ENCODE results near the gene ACLY. TPM values are rescaled to one million over a fixed set of nuclear protein-coding genes. Genes with fewer than 3 reads are reported as not detected.

ACLY gene
- total and polyA plus RNA-seq, 2 of the 13 experiments (the other 11 are each of a cell fraction or from before 2014, with no cell fraction given) = 111 to 218 TPM

DNA sequence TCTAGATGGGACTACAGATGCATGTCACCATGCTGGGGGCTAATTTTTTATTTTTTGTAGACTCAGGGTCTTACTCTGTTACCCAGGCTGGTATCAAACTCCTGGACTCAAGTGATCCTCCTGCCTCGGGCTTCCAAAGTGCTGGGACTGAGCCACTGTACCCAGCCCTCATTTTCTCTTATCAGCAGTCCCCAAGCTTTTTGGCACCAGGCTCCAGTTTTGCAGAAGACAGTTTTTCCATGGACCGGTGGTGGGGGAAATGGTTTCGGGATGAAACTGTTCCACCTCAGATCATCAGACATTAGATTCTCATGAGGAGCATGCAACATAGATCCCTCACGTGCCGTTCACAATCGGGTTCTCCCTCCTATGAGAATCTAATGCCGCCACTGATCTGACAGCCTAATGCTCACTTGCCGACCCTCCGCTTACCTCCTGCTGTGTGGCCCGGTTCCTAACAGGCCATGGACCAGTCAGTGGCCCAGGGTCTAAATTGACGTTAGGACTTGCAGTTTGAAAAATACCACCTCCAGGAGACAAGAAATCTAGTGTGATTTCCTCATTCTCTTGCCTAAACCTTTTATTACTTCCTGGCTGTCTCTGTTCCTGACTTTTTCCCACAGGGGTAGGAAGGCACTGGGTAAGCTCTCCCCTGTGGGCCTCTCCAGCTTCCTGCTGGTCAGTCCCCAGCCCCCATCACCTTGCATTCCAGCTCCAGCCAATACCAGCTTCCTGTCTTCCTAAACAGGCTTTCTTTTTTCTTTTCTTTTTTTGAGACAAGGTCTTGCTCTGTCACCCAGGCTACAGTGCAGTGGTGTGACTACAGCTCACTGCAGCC is 38.5 kb upstream of the ACLY start (continued):
- TF ChIP-seq ATF7-NPFF (CRISPR knock-in tag; IDR thresholded peaks at IDR 0.05; ENCODE audit: low read depth) (no peak), ZNF101 (CRISPR knock-in tag; IDR thresholded peaks at IDR 0.05; ENCODE audit: borderline replicate concordance, low read depth) (no peak), SOX6 (IDR thresholded peaks at IDR 0.05) (no peak), SOX6 (CRISPR knock-in tag; IDR thresholded peaks at IDR 0.05) (peak; percentile 64), HOXD1 (CRISPR knock-in tag; IDR thresholded peaks at IDR 0.05) (no peak), ZNF343 (CRISPR knock-in tag; IDR thresholded peaks at IDR 0.05) (no peak), ZNF530 (CRISPR knock-in tag; IDR thresholded peaks at IDR 0.05; ENCODE audit: low read depth) (no peak), HIVEP1 (CRISPR knock-in tag; IDR thresholded peaks at IDR 0.05) (no peak), ZNF44 (CRISPR knock-in tag; IDR thresholded peaks at IDR 0.05) (no peak), NFRKB (IDR thresholded peaks at IDR 0.05) (no peak), SMAD1 (CRISPR knock-in tag; IDR thresholded peaks at IDR 0.05; ENCODE audit: borderline replicate concordance, low read depth) (no peak), SATB2 (CRISPR knock-in tag; IDR thresholded peaks at IDR 0.05) (no peak), KLF12 (CRISPR knock-in tag; IDR thresholded peaks at IDR 0.05; ENCODE audit: borderline replicate concordance) (no peak; the same call in 1 of the 2 replicates), GPN1 (CRISPR knock-in tag; IDR thresholded peaks at IDR 0.05; ENCODE audit: borderline replicate concordance) (no peak), FOXC1 (CRISPR knock-in tag; IDR thresholded peaks at IDR 0.05; ENCODE audit: borderline replicate concordance) (no peak), CHD2 (IDR thresholded peaks at IDR 0.05; ENCODE audit: low read depth, low read length) (no peak)
- TF ChIP-seq, protein P1, sequence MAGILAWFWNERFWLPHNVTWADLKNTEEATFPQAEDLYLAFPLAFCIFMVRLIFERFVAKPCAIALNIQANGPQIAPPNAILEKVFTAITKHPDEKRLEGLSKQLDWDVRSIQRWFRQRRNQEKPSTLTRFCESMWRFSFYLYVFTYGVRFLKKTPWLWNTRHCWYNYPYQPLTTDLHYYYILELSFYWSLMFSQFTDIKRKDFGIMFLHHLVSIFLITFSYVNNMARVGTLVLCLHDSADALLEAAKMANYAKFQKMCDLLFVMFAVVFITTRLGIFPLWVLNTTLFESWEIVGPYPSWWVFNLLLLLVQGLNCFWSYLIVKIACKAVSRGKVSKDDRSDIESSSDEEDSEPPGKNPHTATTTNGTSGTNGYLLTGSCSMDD (CRISPR knock-in tag; IDR thresholded peaks at IDR 0.05) = no peak
- TF ChIP-seq, protein P2, sequence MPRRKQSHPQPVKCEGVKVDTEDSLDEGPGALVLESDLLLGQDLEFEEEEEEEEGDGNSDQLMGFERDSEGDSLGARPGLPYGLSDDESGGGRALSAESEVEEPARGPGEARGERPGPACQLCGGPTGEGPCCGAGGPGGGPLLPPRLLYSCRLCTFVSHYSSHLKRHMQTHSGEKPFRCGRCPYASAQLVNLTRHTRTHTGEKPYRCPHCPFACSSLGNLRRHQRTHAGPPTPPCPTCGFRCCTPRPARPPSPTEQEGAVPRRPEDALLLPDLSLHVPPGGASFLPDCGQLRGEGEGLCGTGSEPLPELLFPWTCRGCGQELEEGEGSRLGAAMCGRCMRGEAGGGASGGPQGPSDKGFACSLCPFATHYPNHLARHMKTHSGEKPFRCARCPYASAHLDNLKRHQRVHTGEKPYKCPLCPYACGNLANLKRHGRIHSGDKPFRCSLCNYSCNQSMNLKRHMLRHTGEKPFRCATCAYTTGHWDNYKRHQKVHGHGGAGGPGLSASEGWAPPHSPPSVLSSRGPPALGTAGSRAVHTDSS (CRISPR knock-in tag; conservative IDR thresholded peaks at IDR 0.05) = no peak
- TF ChIP-seq, protein P3, sequence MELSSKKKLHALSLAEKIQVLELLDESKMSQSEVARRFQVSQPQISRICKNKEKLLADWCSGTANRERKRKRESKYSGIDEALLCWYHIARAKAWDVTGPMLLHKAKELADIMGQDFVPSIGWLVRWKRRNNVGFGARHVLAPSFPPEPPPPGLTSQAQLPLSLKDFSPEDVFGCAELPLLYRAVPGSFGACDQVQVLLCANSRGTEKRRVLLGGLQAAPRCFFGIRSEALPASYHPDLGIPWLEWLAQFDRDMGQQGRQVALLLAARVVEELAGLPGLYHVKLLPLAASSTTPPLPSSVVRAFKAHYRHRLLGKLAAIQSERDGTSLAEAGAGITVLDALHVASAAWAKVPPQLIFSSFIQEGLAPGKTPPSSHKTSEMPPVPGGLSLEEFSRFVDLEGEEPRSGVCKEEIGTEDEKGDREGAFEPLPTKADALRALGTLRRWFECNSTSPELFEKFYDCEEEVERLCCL (CRISPR knock-in tag; IDR thresholded peaks at IDR 0.05; ENCODE audit: borderline replicate concordance) = no peak
- TF ChIP-seq, protein P4, sequence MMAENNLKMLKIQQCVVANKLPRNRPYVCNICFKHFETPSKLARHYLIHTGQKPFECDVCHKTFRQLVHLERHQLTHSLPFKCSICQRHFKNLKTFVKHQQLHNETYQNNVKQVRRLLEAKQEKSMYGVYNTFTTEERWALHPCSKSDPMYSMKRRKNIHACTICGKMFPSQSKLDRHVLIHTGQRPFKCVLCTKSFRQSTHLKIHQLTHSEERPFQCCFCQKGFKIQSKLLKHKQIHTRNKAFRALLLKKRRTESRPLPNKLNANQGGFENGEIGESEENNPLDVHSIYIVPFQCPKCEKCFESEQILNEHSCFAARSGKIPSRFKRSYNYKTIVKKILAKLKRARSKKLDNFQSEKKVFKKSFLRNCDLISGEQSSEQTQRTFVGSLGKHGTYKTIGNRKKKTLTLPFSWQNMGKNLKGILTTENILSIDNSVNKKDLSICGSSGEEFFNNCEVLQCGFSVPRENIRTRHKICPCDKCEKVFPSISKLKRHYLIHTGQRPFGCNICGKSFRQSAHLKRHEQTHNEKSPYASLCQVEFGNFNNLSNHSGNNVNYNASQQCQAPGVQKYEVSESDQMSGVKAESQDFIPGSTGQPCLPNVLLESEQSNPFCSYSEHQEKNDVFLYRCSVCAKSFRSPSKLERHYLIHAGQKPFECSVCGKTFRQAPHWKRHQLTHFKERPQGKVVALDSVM (CRISPR knock-in tag; IDR thresholded peaks at IDR 0.05) = peak; percentile 24; the same call in 1 of the 2 replicates
- TF ChIP-seq, protein P5, sequence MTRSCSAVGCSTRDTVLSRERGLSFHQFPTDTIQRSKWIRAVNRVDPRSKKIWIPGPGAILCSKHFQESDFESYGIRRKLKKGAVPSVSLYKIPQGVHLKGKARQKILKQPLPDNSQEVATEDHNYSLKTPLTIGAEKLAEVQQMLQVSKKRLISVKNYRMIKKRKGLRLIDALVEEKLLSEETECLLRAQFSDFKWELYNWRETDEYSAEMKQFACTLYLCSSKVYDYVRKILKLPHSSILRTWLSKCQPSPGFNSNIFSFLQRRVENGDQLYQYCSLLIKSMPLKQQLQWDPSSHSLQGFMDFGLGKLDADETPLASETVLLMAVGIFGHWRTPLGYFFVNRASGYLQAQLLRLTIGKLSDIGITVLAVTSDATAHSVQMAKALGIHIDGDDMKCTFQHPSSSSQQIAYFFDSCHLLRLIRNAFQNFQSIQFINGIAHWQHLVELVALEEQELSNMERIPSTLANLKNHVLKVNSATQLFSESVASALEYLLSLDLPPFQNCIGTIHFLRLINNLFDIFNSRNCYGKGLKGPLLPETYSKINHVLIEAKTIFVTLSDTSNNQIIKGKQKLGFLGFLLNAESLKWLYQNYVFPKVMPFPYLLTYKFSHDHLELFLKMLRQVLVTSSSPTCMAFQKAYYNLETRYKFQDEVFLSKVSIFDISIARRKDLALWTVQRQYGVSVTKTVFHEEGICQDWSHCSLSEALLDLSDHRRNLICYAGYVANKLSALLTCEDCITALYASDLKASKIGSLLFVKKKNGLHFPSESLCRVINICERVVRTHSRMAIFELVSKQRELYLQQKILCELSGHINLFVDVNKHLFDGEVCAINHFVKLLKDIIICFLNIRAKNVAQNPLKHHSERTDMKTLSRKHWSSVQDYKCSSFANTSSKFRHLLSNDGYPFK (CRISPR knock-in tag; IDR thresholded peaks at IDR 0.05; ENCODE audit: borderline replicate concordance) = no peak

Measured in HepG2 (cell line).